Heart right ventricle (tissue), 16 donors: Measurements from ENCODE around the gene CCR5AS.

Source experiments
- ATAC-seq, 8 donors: fragments of 200-7000 bp; cut with Tn5 transposase; one replicate each; pipeline ENCODE4 v1.9.1; 2020; ENCODE audit warnings: mild to moderate bottlenecking in 8 of 8, moderate library complexity in 8 of 8, moderate number of reproducible peaks in 1 of 8
- DNase-seq, 2 donors: peaks; one replicate each; pipeline ENCODE4 v3.0.0-alpha.2; 2020
- H3K27ac ChIP-seq, 10 donors: fragments of 200-600 bp; sonication (generic) in 2 of 10; one replicate each; pipeline versions ENCODE4 v1.5.0 to v1.8.0; 2020 to 2022; ENCODE audit warnings: mild to moderate bottlenecking in 3 of 10
- H3K27me3 ChIP-seq, 7 donors: fragments of 200-600 bp; one replicate each; pipeline ENCODE4 v1.8.0; 2021 to 2022; ENCODE audit warnings: mild to moderate bottlenecking in 2 of 7
- H3K36me3 ChIP-seq, 9 donors: fragments of 200-600 bp; sonication (generic) in 1 of 9; one replicate each; pipeline versions ENCODE4 v1.5.0 to v1.8.0; 2020 to 2022; ENCODE audit warnings: mild to moderate bottlenecking in 2 of 9
- H3K4me1 ChIP-seq, 9 donors: fragments of 200-600 bp; sonication (generic) in 1 of 9; one replicate each; pipeline versions ENCODE4 v1.5.0 to v1.8.0; 2020 to 2022; ENCODE audit warnings: mild to moderate bottlenecking in 4 of 9
- H3K4me3 ChIP-seq, 10 donors: fragments of 200-600 bp; sonication (generic) in 2 of 10; one replicate each; pipeline versions ENCODE4 v1.5.0 to v1.8.0; 2020 to 2022; ENCODE audit warnings: mild to moderate bottlenecking in 7 of 10, moderate library complexity in 2 of 10
- H3K9me3 ChIP-seq, 11 donors: fragments of 200-600 bp in 10 of 11; sonication (generic) in 2 of 11; one replicate each; pipeline versions ENCODE4 v1.5.0 to v1.8.0; 2013 to 2022; ENCODE audit warnings: mild to moderate bottlenecking in 2 of 11, control low read depth in 1 of 11, moderate library complexity in 1 of 11
- WGBS, 2 donors: extraction: QIAGEN DNeasy Blood & Tissue Kit; methylation state at CpG; one replicate each; pipeline ENCODE4 v1.1.7; 2013; ENCODE audit warnings: inconsistent platforms in 1 of 2; 5-methylcytosine and 5-hydroxymethylcytosine counted together
- intact Hi-C, 10 donors: fragments of 100-400 bp; cut with DNase I; formaldehyde crosslinking; loops; one replicate each; pipeline versions ENCODE4 v1.11.1 to v1.14.2; 2022
- TF ChIP-seq, protein P1 (sequence below), 9 donors: fragments of 200-600 bp; sonication (generic) in 2 of 9; IDR thresholded peaks; one replicate each; pipeline versions ENCODE4 v1.5.0 to v1.8.0; 2021 to 2022; ENCODE audit warnings: antibody characterized with exemption in 9 of 9, mild to moderate bottlenecking in 5 of 9, moderate library complexity in 1 of 9
- donor health status: Arrhythmogenic right ventricular cardiomyopathy.
- donor health status: ischemic (EF 13 %, LVEDD 7.1; RV severe dilation, severe dysfunction).
- donor health status: healthy with polysubstance abuse.
- donor health status: DM: no; HTN: yes; CAD: no.
- donor health status: DM: no; HTN: no; CAD: no.
- donor health status: ischemic (EF 25% LVEDD 6.9; RV normal size, moderate dysfunction).
- donor health status: ischemic (EF 25% LVEDD 5.7; RV mildly dilated, moderate dysfunction).
- donor health status: healthy.
- donor health status: DM: yes; HTN: yes; CAD: no.
- donor health status: Ischemic cardiomyopathy.
- donor health status: ischemic (EF 35%, LVEDD 5.7; RV mildly dilated, moderate dysfunction).
- donor health status: nonischemic (EF 11% LVEDD 7.7; RV severe dilation, severe dysfunction).
- donor health status: DM: yes; HTN: yes; CAD: no.
- donor health status: PGD.
- donor health status: ischemic (EF 29% LVEDD 5.4; RV normal size, mild dysfunction).
- donor health status: nonischemic (EF 23%, LVEDD 6.1; RV moderate dilation, normal function).

Gene CCR5AS

DNA sequence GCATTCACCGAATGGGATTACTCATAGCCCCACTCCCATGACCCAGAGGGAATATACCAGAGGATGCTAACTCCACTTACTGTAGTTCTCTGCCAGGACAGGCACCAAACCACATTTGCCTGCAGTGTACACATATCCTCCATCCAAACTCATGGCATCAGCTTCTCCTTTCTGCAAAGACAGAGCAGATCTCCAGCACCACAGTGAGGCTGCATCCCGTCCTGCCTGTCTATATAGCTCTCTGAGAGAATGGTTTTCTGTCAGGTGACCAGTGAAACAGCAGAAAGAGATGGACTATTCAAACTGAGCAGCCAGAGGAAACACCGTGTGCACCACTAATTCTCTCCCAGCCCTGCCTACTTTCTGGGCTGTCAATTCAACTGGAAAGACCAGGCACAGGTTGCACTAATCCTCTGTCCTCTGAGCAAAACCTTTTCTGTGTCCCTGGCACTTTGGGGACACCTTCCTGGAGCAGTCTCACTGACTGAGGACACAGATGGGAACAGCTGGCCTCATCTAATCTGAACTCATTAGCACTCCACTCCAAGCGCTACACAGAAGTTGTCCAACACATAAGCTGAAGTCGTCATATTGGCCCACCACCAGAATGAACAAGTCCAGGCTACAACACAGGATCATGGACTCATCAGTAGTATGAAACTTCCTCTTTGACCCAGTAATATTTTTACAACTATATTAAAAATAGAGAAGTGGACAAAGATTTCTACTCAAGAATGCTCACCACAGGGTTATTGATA is 40.5 kb upstream of the CCR5AS start:
- WGBS, 2 donors: 42 to 50% methylated on average over 5 of the region's 5 CpGs
- ATAC-seq (peak in 7 of 8 donors; percentile 32 to 67 (median 52)), DNase-seq (no peak)
- H3K27me3 ChIP-seq: peaks cover 0 to 4% (median 0%) of the 10 kb centered on the region in 7 donors
- intact Hi-C loops: loop anchor here in 1 of 10 donors (10.0 kb wide), 1 partner anchor 173 kb away; no protein-coding TSS in a partner anchor
- peaks cover 0 to 81% (median 0%) of the 10 kb centered on the region in 9 donors for H3K36me3 ChIP-seq
- H3K4me1 ChIP-seq: peaks cover 0 to 8% (median 3%) of the 10 kb centered on the region in 9 donors
- TF ChIP-seq, protein P1, sequence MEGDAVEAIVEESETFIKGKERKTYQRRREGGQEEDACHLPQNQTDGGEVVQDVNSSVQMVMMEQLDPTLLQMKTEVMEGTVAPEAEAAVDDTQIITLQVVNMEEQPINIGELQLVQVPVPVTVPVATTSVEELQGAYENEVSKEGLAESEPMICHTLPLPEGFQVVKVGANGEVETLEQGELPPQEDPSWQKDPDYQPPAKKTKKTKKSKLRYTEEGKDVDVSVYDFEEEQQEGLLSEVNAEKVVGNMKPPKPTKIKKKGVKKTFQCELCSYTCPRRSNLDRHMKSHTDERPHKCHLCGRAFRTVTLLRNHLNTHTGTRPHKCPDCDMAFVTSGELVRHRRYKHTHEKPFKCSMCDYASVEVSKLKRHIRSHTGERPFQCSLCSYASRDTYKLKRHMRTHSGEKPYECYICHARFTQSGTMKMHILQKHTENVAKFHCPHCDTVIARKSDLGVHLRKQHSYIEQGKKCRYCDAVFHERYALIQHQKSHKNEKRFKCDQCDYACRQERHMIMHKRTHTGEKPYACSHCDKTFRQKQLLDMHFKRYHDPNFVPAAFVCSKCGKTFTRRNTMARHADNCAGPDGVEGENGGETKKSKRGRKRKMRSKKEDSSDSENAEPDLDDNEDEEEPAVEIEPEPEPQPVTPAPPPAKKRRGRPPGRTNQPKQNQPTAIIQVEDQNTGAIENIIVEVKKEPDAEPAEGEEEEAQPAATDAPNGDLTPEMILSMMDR (IDR thresholded peaks at IDR 0.05): no peak
- H3K27ac ChIP-seq: no peak overlapping the region
- H3K9me3 ChIP-seq: no peaks in the 10 kb centered on the region
- no peak overlapping the region for H3K4me3 ChIP-seq

DNA sequence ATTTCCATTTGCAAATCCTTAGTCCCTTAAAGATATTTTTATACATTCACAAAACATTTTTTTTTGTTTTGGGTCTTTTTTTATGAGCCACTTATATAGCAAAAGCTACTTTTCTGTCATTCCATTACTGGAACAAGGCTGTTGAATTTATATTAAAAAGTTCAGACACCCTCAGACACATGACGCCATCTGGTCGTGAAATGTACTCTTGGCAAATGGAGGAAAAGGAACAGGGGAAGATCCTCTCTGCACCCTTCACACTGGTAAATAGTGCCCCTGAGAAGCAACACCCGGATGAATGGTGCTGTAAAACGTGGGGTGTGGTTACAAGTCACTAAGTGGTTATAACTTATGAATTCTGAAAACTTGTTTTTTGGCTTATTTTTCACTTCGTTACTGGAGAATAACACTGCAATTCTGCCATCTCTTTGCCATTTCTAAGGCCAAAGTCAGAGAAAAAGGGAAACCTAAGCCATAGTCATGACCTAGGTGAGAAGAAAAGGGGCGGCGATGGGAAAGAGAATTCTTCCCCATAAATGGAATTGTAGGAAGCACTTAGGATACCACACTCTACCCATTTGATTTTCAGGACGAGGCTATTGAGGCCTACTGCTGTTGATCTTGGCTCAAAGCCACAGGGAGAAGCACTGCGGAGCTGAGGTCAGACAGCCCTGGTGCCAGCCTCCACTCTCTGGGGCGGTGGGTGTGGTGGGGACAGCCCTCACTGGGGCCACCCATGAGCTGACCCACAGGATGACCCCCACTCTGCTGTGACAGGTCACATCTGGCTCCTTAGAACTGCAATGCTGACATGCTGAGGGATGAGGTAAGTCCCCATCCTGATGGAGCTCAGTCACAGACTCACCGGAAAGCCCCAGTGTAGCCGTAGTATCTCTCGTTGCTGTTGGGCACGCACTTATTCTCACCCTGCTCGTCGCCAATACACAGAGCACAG is 36.0 kb upstream of the CCR5AS start:
- Histone ChIP-seq H3K9me3 (no peaks in the 10 kb centered on the region), H3K27me3 (no peaks in the 10 kb centered on the region), H3K4me3 (no peak overlapping the region), H3K27ac (no peak overlapping the region), H3K4me1 (peaks cover 0 to 6% (median 0%) of the 10 kb centered on the region in 9 donors), H3K36me3 (peaks cover 0 to 92% (median 4%) of the 10 kb centered on the region in 9 donors)
- TF ChIP-seq, protein P1 (IDR thresholded peaks at IDR 0.05): peak in 4 of 9 donors; percentile 45 to 65 (median 58)
- ATAC-seq (peak in 3 of 8 donors; percentile 31 to 47 (median 38)), DNase-seq (peak in 1 of 2 donors; percentile 24)
- intact Hi-C loops: loop anchor here in 1 of 10 donors (5.0 to 10.0 kb wide), 2 partner anchors 168 to 356 kb away; no protein-coding TSS in a partner anchor
- WGBS, 2 donors: 65 to 72% methylated on average over 16 of the region's 16 CpGs

DNA sequence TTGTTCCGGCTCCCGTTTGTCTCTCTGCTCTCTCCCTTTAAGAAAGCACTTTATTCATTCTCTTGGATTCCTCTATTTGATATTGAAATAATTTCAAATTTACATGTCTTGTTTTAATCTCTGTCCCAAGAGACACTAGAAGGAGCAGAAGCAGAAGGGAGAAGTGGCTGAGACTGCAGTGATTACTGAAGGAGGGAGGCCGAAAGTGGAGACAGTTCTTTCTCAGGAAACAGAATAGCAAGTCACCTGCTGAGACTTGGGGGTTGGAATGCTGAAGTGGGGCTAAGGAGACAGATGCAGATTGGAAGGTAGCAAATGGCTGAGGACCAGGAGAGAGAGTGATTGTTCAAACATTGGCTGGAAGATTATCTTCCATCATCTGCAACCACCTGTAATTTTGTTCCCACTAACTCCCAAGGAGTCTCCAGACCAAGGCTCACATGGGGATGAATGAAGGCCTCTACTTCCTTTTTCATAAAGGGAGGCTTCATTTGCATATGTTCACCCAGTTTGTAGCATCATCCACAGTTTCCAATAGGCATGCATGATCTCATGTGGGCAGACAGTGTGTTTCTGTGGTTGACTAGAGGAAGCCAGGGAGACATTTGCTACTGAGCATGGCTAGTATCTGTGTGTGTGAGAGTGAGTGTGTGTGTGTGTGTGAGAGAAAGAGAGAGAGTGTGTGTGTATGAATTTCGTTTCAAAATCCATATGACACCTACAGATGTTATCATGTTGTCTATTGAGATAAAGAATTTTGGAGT is 33.8 kb upstream of the CCR5AS start:
- Histone ChIP-seq H3K36me3 (peaks cover 0 to 89% (median 4%) of the 10 kb centered on the region in 9 donors), H3K4me1 (no peaks in the 10 kb centered on the region), H3K9me3 (no peaks in the 10 kb centered on the region), H3K27me3 (no peaks in the 10 kb centered on the region), H3K4me3 (no peak overlapping the region), H3K27ac (no peak overlapping the region)
- intact Hi-C loops: loop anchor here in 1 of 10 donors (5.0 to 10.0 kb wide), 2 partner anchors 166 to 353 kb away; no protein-coding TSS in a partner anchor
- ATAC-seq (no peak), DNase-seq (no peak)
- 79 to 82% methylated on average over 4 of the region's 4 CpGs for WGBS, 2 donors
- TF ChIP-seq, protein P1 (IDR thresholded peaks at IDR 0.05): no peak
